Activated T-helper 17 cell treated with anti-CD3 and anti-CD28 coated beads, Interleukin-2, amount 50 U/mL, for 72 hours (primary cell): ENCODE results near the gene CCDC73. TPM values are rescaled to one million over a fixed set of nuclear protein-coding genes. Genes with fewer than 3 reads are reported as not detected.
"Not testable (repeated sequence)": the region's sequence is repeated elsewhere in the genome, so short reads cannot be mapped to it uniquely, and the experiment has no call there.

Experiments
- ATAC-seq: fragments of 150-1000 bp; cut with Tn5 transposase; replicated peaks from 2 replicates; pipeline ENCODE4 v1.10.0; 2021; ENCODE audit warnings: mild to moderate bottlenecking, moderate library complexity
- H3K27ac Mint-ChIP-seq: one replicate; pipeline ENCODE4 v1.8.0; 2022; ENCODE audit warnings: mixed read lengths
- H3K27me3 Mint-ChIP-seq: one replicate; pipeline ENCODE4 v1.8.0; 2022; ENCODE audit warnings: mixed read lengths
- H3K36me3 Mint-ChIP-seq: one replicate; pipeline ENCODE4 v1.8.0; 2022; ENCODE audit warnings: low read depth, mild to moderate bottlenecking, mixed read lengths
- H3K4me1 Mint-ChIP-seq: one replicate; pipeline ENCODE4 v1.8.0; 2022; ENCODE audit warnings: mixed read lengths
- H3K4me3 Mint-ChIP-seq: one replicate; pipeline ENCODE4 v1.8.0; 2022; ENCODE audit warnings: mild to moderate bottlenecking, mixed read lengths
- H3K9me3 Mint-ChIP-seq: one replicate; pipeline ENCODE4 v1.8.0; 2022; ENCODE audit warnings: mixed read lengths
- total RNA-seq, 2 donors: library from RNA; stranded (reverse); gene quantifications; one replicate each; pipeline ENCODE4 v1.2.3, GENCODE V29; 2022

CCDC73 gene
- total RNA-seq, 2 donors from 2014 or later: 0.09 TPM; not detected in 1

DNA sequence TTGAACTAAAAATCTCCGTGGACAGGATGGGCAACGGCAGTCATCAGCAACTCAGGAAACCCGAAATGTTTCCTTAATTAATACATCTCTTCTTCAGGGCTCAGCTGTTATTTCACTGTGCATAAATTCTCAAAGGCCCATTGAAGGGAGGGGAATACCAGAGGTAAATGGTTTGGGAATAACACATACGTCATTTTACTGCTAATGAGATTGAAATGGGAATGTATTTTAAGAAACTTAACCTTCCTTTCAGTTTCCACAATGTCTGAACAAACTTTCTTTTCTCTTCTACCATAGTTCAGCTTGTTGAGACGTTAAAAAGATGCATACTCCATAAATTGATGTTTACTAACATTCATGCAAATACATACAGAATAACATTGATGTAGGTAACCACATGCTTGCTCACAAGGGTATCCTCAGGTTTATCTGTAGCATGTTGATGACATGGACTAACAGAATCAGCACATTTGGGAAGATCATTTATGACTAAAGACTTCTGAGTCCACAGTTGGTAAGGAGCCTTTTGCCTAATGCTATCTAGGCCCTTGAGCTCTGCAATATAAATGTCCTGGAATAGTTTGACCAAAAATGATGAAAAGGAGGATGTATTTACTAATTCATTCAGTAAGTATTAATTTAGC, 27.6 kb upstream of the CCDC73 start:
- no peaks in the 10 kb centered on the region for H3K9me3 Mint-ChIP-seq
- H3K36me3 Mint-ChIP-seq: no peaks in the 10 kb centered on the region
- ATAC-seq: no peak
- H3K27me3 Mint-ChIP-seq: peaks cover 10% of the 10 kb centered on the region
- H3K4me3 Mint-ChIP-seq: no peak overlapping the region
- no peak overlapping the region for H3K27ac Mint-ChIP-seq
- H3K4me1 Mint-ChIP-seq: peaks cover 5% of the 10 kb centered on the region

DNA sequence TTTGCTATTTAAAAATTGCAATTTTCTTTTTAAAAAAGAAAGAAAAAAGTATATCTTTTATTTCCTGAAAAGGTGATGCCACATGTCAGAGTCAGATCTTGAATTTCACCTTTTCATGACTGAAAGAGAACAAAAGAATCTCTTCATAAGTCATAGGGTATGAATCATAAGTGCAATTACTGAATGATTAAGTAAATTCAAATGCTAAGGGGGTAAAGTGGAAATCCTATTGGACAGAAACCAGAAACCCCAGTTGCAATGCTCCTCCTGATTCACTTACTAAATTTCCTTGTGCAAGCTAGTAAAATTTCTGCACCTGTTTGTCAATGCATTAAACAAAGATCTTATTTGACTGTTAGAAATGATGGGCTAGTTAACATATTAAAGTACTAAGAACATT, 27.1 kb upstream of the CCDC73 start:
- Mint-ChIP-seq H3K9me3 (no peaks in the 10 kb centered on the region), H3K36me3 (no peaks in the 10 kb centered on the region), H3K27ac (no peak overlapping the region), H3K4me1 (peaks cover 5% of the 10 kb centered on the region), H3K27me3 (peaks cover 10% of the 10 kb centered on the region), H3K4me3 (no peak overlapping the region)
- ATAC-seq: peak; percentile 53

DNA sequence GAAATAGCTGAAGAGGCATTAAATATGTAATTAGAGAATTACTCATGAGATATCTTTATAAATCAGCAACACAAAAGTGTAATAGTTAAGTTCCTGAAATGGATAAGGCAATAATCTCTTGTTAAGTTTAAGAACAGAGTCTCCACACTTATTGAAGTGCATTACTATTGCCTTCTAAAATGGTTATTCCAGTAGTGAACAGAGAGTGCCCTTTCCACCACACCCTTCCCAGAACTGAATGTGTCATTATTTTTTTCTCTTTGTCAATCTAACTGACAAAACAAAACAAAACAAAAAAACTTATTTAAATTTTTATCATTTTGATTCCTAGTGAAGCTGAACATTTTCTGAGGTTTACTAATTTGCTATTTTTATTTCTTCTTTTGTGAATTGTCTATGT, 26.0 kb upstream of the CCDC73 start:
- H3K4me3 Mint-ChIP-seq: no peak overlapping the region
- no peaks in the 10 kb centered on the region for H3K9me3 Mint-ChIP-seq
- H3K27ac Mint-ChIP-seq: no peak overlapping the region
- ATAC-seq: no peak
- peaks cover 10% of the 10 kb centered on the region for H3K27me3 Mint-ChIP-seq
- H3K36me3 Mint-ChIP-seq: no peaks in the 10 kb centered on the region
- peaks cover 5% of the 10 kb centered on the region for H3K4me1 Mint-ChIP-seq

DNA sequence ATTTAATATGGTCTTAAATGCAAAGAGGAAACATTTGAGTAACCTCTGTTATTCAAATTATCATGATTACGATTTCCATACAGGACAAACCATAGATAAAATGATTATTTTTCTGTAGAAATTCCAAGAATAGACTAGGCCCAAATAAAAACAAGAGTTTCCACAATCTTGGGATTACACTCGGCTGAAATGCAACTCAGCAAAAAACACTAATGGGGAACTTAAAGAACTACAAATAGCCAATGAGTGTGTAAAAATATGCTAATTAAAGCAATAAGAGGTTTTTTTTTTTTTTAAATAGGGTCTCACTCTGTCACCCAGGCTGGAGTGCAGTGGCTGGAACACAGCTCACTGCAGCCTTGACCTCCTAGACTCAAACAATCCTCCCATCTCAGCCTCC, 24.7 kb upstream of the CCDC73 start:
- Mint-ChIP-seq H3K9me3 (no peaks in the 10 kb centered on the region), H3K27ac (no peak overlapping the region), H3K36me3 (no peaks in the 10 kb centered on the region), H3K27me3 (peaks cover 10% of the 10 kb centered on the region), H3K4me1 (peaks cover 5% of the 10 kb centered on the region), H3K4me3 (no peak overlapping the region)
- ATAC-seq: no peak

DNA sequence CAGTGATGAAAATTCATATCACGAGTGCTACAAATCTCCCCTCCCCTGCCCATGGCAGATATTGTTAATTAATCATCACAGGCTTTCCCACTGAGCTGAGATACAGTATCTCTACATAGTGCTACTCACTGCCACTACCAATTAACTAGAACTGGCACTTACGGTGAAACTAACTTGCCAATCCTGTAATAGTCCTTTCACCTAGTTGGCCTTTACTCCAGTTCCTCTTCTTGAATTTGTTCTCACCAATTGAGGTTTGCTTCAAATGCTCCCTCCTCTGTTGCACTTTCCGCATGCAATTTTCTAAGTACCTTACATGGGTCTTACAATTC, 23.4 kb upstream of the CCDC73 start:
- Mint-ChIP-seq H3K9me3 (no peaks in the 10 kb centered on the region), H3K36me3 (no peaks in the 10 kb centered on the region), H3K27me3 (peaks cover 9% of the 10 kb centered on the region), H3K4me3 (no peak overlapping the region), H3K27ac (peak overlapping the region; percentile 2), H3K4me1 (peaks cover 5% of the 10 kb centered on the region)
- ATAC-seq: no peak

DNA sequence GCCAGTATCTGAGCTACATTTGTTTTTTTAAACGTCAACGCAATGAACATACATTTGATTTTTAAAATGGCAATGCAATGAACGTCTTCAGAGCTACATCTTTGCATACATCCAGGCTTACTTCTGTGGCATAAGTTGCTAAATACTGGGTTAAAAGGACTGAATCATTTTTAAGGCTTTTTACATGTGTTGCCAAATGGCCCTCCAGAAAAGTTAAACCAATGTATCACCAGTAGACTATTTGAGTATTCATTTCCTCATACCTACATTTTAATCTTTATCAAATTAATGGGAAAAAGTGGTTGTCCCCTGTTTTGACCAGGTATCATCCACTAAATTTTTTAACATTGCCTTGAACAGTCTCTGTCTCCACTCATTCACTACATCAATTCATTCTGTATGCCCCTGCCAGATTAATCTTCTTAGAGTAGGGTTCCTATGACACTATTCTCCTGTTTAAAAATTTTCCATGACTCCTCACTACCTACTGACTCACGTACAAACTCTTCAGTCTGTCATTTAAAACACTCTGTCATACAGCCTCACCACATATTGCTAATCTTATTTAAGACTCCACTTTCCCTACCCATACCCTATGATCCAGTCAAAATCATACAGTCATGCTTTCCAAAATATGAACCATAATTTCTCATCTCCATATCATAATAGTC, 22.9 kb upstream of the CCDC73 start:
- Mint-ChIP-seq H3K9me3 (no peaks in the 10 kb centered on the region), H3K27me3 (peaks cover 4% of the 10 kb centered on the region), H3K36me3 (no peaks in the 10 kb centered on the region), H3K4me1 (peaks cover 5% of the 10 kb centered on the region), H3K4me3 (no peak overlapping the region), H3K27ac (peak overlapping the region; percentile 2)
- ATAC-seq: peak; percentile 91

DNA sequence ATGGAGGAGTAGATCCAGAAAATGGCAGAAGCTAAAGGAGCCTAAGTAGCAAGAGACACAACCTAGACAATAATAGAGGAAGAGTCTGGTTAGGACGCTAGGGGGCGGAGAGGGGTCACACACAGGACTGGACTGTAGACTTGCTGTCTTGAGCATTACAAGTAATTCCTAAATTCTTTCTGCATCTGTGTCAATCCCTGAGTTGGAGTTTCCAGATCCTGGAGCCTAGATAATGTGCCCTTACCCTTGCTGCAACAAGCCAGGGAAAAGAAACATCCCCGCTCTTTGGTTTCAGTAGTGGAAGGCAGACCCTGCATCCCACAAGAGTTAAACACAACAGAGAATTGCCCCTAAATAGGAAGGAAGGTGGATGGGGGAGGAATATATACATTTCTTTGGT, 14.9 kb upstream of the CCDC73 start:
- Mint-ChIP-seq H3K27ac (no peak overlapping the region), H3K4me3 (no peak overlapping the region), H3K36me3 (no peaks in the 10 kb centered on the region), H3K4me1 (no peaks in the 10 kb centered on the region), H3K9me3 (no peaks in the 10 kb centered on the region), H3K27me3 (no peaks in the 10 kb centered on the region)
- ATAC-seq: peak; percentile 85

DNA sequence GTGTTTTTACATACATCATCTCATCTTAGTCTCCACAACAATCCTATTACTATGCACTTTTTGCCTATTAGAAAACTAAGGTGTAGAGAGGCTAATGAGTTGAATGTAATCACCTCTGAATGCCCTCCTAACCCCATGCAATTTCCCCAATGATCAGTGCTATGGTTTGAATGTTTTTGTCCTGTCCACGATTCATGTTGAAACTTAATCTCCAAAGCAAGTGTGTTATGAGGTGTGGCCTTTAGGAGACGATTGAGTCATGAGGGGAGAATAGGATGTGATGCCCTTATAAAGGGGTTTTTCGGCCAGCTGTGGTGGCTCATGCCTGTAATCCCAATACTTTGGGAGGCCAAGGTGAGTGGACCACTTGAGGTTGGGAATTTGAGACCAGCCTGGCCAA, 2.0 kb upstream of the CCDC73 start:
- Mint-ChIP-seq H3K9me3 (no peaks in the 10 kb centered on the region), H3K27ac (no peak overlapping the region), H3K4me3 (no peak overlapping the region), H3K36me3 (no peaks in the 10 kb centered on the region), H3K4me1 (no peaks in the 10 kb centered on the region), H3K27me3 (peaks cover 16% of the 10 kb centered on the region)
- ATAC-seq: no peak

DNA sequence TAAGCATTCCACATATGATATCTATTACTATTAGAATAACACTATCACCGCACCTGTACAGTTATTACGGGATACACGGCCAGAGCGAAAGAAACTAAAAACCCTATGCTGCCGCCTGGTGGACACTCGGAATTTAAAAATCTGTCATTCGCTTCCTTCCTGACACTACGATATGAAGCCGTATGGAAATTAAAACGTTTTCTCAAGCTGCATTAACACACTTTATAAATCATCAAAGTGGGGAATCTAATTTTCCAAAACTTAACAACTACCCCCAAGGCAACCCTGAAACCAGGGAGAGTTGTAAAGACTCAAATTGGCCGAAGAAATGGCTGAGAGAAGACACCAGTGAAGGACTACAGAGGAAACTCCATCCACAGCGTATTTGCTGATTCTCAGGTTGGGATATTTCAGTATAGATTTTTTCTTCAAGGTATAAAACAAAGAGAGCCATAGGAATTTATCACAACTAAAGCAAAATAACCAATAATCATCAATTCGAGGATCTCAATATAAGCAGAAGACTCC, 1.4 kb downstream of the CCDC73 start:
- Mint-ChIP-seq H3K4me3 (peak overlapping the region; percentile 37), H3K27ac (no peak overlapping the region), H3K9me3 (no peaks in the 10 kb centered on the region), H3K4me1 (no peaks in the 10 kb centered on the region), H3K27me3 (peaks cover 16% of the 10 kb centered on the region), H3K36me3 (no peaks in the 10 kb centered on the region)
- peak; percentile 71 for ATAC-seq

DNA sequence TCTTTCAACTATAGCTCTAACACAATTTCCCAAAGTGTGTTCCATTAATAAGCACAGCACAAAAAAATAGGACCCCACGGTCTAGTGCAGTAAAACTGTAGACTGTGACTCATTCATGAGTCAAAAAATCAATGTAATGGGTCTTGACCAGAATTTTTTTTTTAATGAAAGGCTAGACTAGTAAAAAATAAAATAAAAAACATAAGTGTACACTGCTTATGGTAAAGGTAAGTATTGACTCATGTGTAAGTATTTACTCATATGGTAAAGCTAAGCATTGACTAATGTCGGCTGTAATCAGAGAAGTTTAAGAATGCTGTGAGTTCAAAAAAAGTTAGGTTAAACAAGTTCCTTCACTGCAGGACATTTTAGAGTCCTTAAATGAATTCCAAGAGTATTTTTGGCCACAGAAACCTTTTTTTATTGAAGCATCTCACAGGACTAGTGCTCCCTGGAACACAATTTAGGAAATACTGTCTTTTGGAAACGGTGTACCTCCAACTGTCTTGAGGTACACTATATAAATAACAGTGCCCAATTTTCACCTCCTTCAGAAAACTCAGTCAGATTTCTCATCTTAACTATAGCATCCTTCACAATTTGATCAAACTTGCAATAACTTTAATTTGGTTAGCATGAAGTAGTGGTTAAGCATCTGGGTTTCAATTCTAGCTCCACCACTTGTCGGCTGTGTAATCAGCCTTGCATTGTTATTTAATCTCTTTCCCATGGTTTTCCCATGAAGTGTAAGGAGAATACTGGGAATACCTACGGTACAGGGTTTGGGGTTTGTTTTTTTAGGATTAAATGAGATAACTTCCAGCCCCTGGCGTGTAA, 2.1 kb downstream of the CCDC73 start:
- peaks cover 18% of the 10 kb centered on the region for H3K27me3 Mint-ChIP-seq
- H3K4me1 Mint-ChIP-seq: no peaks in the 10 kb centered on the region
- H3K27ac Mint-ChIP-seq: no peak overlapping the region
- no peaks in the 10 kb centered on the region for H3K36me3 Mint-ChIP-seq
- H3K9me3 Mint-ChIP-seq: no peaks in the 10 kb centered on the region
- no peak overlapping the region for H3K4me3 Mint-ChIP-seq
- peak; percentile 16 for ATAC-seq

DNA sequence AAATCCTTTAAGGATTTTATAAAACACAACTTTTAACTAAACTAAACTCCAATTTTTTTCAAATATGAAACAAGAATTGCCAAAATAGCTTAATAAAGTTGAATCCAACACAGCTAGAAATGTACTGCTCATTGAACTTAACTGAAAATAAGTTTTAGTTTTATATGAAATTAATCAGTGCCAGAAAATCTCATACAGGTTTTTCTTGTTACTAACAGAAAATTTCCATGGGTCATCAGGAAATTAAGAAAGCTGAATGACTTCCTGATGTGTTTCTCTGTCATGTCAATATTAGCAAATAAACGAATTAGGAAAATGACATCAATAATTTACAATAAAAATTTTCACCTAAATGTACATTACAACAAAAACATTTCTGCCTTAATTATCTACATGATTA, 3.5 kb downstream of the CCDC73 start:
- Mint-ChIP-seq H3K27ac (no peak overlapping the region), H3K4me1 (no peaks in the 10 kb centered on the region), H3K9me3 (no peaks in the 10 kb centered on the region), H3K36me3 (no peaks in the 10 kb centered on the region), H3K4me3 (no peak overlapping the region), H3K27me3 (peaks cover 18% of the 10 kb centered on the region)
- ATAC-seq: no peak

DNA sequence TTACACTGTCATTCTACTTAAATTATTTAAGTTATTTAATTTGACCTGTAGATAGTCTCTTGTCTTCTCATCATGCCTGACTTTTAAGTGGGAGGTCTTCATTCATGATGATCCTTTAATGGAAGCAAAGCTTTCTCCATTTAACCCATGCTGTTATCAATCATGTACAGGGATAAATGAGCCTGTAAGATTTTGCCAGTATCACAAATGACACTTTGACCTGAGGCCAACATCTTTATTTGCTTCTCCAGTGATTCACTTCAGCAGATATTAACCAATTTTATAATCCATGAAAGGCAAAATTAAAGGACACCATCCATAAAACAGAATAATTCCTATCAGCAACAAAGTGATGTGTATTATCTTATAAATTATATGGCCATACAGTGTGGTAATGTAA, 7.7 kb downstream of the CCDC73 start:
- H3K27ac Mint-ChIP-seq: no peak overlapping the region
- no peak overlapping the region for H3K4me3 Mint-ChIP-seq
- no peaks in the 10 kb centered on the region for H3K9me3 Mint-ChIP-seq
- ATAC-seq: no peak
- peaks cover 11% of the 10 kb centered on the region for H3K27me3 Mint-ChIP-seq
- no peaks in the 10 kb centered on the region for H3K4me1 Mint-ChIP-seq
- H3K36me3 Mint-ChIP-seq: no peaks in the 10 kb centered on the region

DNA sequence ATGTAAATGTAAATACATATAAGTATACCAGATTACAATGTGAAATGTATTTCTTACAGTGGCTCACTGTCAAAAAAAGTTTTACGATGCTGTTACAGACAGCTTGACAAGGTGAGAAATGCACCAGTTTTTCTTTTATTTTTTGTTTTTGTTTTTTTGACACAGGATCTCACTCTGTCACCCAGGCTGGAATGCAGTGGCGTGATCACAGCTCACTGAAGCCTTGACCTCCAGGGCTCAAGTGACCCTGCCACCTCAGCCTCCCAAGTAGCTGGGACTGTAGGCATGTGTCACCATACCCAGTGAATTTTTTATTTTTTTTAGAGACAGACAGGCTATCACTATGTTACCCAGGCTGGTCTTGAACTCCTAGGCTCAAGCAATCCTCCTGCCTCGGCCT, 9.2 kb downstream of the CCDC73 start:
- no peaks in the 10 kb centered on the region for H3K36me3 Mint-ChIP-seq
- no peaks in the 10 kb centered on the region for H3K9me3 Mint-ChIP-seq
- peaks cover 7% of the 10 kb centered on the region for H3K27me3 Mint-ChIP-seq
- H3K27ac Mint-ChIP-seq: no peak overlapping the region
- ATAC-seq: no peak
- no peak overlapping the region for H3K4me3 Mint-ChIP-seq
- H3K4me1 Mint-ChIP-seq: no peaks in the 10 kb centered on the region

DNA sequence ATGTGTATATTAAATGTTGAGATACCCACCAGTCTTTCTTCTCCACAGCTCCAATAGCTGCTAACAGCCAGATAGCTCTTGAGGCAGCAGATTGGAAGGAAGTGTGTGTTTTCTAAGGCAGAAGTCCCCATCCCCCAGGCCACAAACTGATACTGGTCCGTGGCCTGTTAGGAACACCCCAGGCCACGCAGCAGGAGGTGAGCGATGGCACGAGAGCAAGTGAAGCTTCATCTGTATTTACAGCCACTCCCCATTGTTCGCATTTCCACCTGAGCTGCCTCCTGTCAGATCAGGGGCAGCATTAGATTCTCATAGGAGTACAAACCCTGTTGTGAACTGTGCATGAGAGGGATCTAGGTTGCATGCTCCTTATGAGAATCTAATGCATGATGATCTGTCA, 12.7 kb downstream of the CCDC73 start:
- no peak for ATAC-seq
- no peak overlapping the region for H3K4me3 Mint-ChIP-seq
- H3K27ac Mint-ChIP-seq: no peak overlapping the region
- no peaks in the 10 kb centered on the region for H3K27me3 Mint-ChIP-seq
- no peaks in the 10 kb centered on the region for H3K36me3 Mint-ChIP-seq
- no peaks in the 10 kb centered on the region for H3K4me1 Mint-ChIP-seq
- no peaks in the 10 kb centered on the region for H3K9me3 Mint-ChIP-seq

DNA sequence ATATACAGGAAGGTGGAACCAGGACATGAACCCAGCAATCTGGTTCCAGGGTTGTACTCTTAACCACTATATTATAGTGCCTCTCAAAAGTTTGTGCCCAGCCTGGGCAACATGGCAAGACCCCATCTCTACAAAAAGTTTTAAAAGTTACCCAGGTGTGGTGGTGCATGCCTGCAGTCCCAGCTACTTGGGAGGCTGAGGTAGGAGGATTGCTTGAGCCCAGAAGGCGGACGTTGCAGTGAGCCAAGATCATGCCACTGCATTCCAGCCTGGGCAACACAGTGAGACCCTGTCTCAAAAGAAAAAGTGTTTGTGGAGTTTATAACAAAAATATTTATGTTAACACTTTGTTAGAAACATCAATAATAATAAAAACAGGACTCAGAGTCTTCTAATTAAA, 13.6 kb downstream of the CCDC73 start:
- not testable (repeated sequence) for H3K9me3 Mint-ChIP-seq, H3K36me3 Mint-ChIP-seq, ATAC-seq, H3K27ac Mint-ChIP-seq, H3K4me1 Mint-ChIP-seq, H3K4me3 Mint-ChIP-seq, H3K27me3 Mint-ChIP-seq
